HCT116 (cell line): ENCODE results near the gene P2RX6. TPM values are rescaled to one million over a fixed set of nuclear protein-coding genes. Genes with fewer than 3 reads are reported as not detected.

ENCODE experiments used
- ATAC-seq: fragments of 200-7000 bp; cut with Tn5 transposase; 2 replicates; pipeline ENCODE4 v1.9.1; 2020; ENCODE audit warnings: mild to moderate bottlenecking, moderate library complexity
- BruUV-seq: library from RNA; stranded (reverse); fragments of 400-500 nt; replicated peaks from 2 replicates; lab custom pipeline; 2021; lab: Mats Ljungman, UMichigan
- CTCF ChIA-PET: fragments of 300-600 bp; sonication (Branson Sonifier 250); formaldehyde crosslinking; loops from one replicate; lab custom pipeline; 2021; ENCODE audit warnings: antibody characterized with exemption; lab: Charles Lee
- POLR2A ChIA-PET: fragments of 300-600, 350-600 bp; sonication (Branson Sonifier 250); formaldehyde crosslinking; loops from one replicate; lab custom pipeline; 2021; ENCODE audit warnings: antibody characterized with exemption; lab: Charles Lee
- RAD21 ChIA-PET, 2 experiments: fragments of 300-600 bp; sonication (Branson Sonifier 250); formaldehyde crosslinking; loops; one replicate each; lab custom pipeline; 2023; ENCODE audit warnings: low total read pairs in 2 of 2; ENCODE audit not compliant: uncharacterized antibody in 2 of 2, unreplicated experiment in 2 of 2, low non-redundant PET in 1 of 2; lab: Charles Lee
- DNase-seq: peaks from one replicate; pipeline ENCODE4 v3.0.0-alpha.2; 2010; ENCODE audit warnings: low read depth, low spot score
- H2AFZ ChIP-seq: fragments of 200-600 bp; shearing (Covaris generic), sonication (generic); 2 replicates; pipeline ENCODE4 v1.6.1; 2017; ENCODE audit warnings: low read depth, mixed run types, mixed read lengths, antibody characterized with exemption, low read length; ENCODE audit not compliant: poor library complexity, severe bottlenecking
- H3K27ac ChIP-seq: 2 replicates; pipeline ENCODE4 v1.5.1; 2012; ENCODE audit warnings: low read depth, low read length
- H3K27me3 ChIP-seq: fragments of 200-600 bp; sonication (generic); 2 replicates; pipeline ENCODE4 v1.6.1; 2016; ENCODE audit warnings: mixed run types, low read length, mixed read lengths; ENCODE audit not compliant: insufficient read depth
- H3K36me3 ChIP-seq, 2 experiments: fragments of 200-500 bp in 1 of 2; fragments of 200-600 bp in 1 of 2; sonication (Bioruptor generic) in 1 of 2; sonication (generic) in 1 of 2; 2 replicates each; pipeline versions ENCODE4 v1.5.1 to v1.6.1; 2014 to 2016; ENCODE audit warnings: low read length in 2 of 2, inconsistent platforms in 1 of 2, mixed read lengths in 1 of 2, mixed run types in 1 of 2; ENCODE audit not compliant: insufficient read depth in 2 of 2, control insufficient read depth in 1 of 2
- H3K4me1 ChIP-seq, 2 experiments: fragments of 200-600 bp in 1 of 2; sonication (generic) in 1 of 2; 2 replicates each; pipeline versions ENCODE4 v1.5.1 to v1.6.1; 2012 to 2017; ENCODE audit warnings: low read length in 2 of 2, inconsistent platforms in 1 of 2, mild to moderate bottlenecking in 1 of 2, mixed read lengths in 1 of 2, mixed run types in 1 of 2, moderate library complexity in 1 of 2; ENCODE audit not compliant: insufficient read depth in 2 of 2, control insufficient read depth in 1 of 2
- H3K4me2 ChIP-seq: fragments of 200-600 bp; sonication (generic); 2 replicates; pipeline ENCODE4 v1.6.1; 2017; ENCODE audit warnings: mixed run types, low read length, mixed read lengths
- H3K4me3 ChIP-seq, 2 experiments: fragments of 200-600 bp in 1 of 2; sonication (generic) in 1 of 2; replicated peaks in 1 of 2; 2 replicates each; pipeline ENCODE4 v1.5.1; 2011 to 2016; ENCODE audit warnings: low read length in 2 of 2, control low read depth in 1 of 2, low read depth in 1 of 2, mild to moderate bottlenecking in 1 of 2, mixed read lengths in 1 of 2, mixed run types in 1 of 2
- H3K79me2 ChIP-seq: fragments of 200-600 bp; sonication (generic); 2 replicates; pipeline ENCODE4 v1.6.1; 2017; ENCODE audit warnings: mild to moderate bottlenecking, mixed run types, low read length, moderate library complexity, mixed read lengths; ENCODE audit not compliant: insufficient read depth
- H3K9ac ChIP-seq: fragments of 200-600 bp; sonication (generic); 2 replicates; pipeline ENCODE4 v1.6.1; 2016; ENCODE audit warnings: low read length, mixed read lengths
- H3K9me2 ChIP-seq: fragments of 200-600 bp; sonication (generic), shearing (Covaris generic); 2 replicates; pipeline ENCODE4 v1.6.1; 2017; ENCODE audit warnings: mixed run types, mild to moderate bottlenecking, moderate library complexity; ENCODE audit not compliant: insufficient read depth
- H3K9me3 ChIP-seq, 2 experiments: fragments of 200-500 bp in 1 of 2; fragments of 200-600 bp in 1 of 2; sonication (Bioruptor generic) in 1 of 2; sonication (generic) in 1 of 2; 2 replicates each; pipeline ENCODE4 v1.6.1; 2014 to 2017; ENCODE audit warnings: low read length in 2 of 2, mixed read lengths in 2 of 2, inconsistent platforms in 1 of 2, low read depth in 1 of 2, mild to moderate bottlenecking in 1 of 2, mixed run types in 1 of 2, moderate library complexity in 1 of 2; ENCODE audit not compliant: control insufficient read depth in 1 of 2, insufficient read depth in 1 of 2
- H4K20me1 ChIP-seq: fragments of 200-600 bp; sonication (generic), shearing (Covaris generic); 2 replicates; pipeline ENCODE4 v1.6.1; 2017; ENCODE audit warnings: mixed run types, mild to moderate bottlenecking, moderate library complexity; ENCODE audit not compliant: insufficient read depth
- CEBPB ChIP-seq: IDR thresholded peaks from 2 replicates; pipeline ENCODE4 v1.6.1; 2012; ENCODE audit warnings: low read depth
- ELF1 ChIP-seq: IDR thresholded peaks from 2 replicates; pipeline ENCODE4 v1.6.1; 2012; ENCODE audit warnings: low read depth, borderline replicate concordance
- EZH2 ChIP-seq: fragments of 200-600 bp; sonication (generic); IDR thresholded peaks from 2 replicates; pipeline ENCODE4 v1.6.1; 2017; ENCODE audit warnings: antibody characterized with exemption, mixed run types
- EZH2phosphoT487 ChIP-seq: fragments of 200-600 bp; IDR thresholded peaks from 2 replicates; pipeline ENCODE4 v1.6.1; 2018; ENCODE audit warnings: antibody characterized with exemption, borderline replicate concordance
- SIN3A ChIP-seq: IDR thresholded peaks from 2 replicates; pipeline ENCODE4 v1.6.1; 2012; ENCODE audit warnings: low read depth
- SRF ChIP-seq: IDR thresholded peaks from 2 replicates; pipeline ENCODE4 v1.6.1; 2012; ENCODE audit warnings: low read depth
- TCF7L2 ChIP-seq: IDR thresholded peaks from 2 replicates; pipeline ENCODE4 v1.7.0; 2011; ENCODE audit warnings: borderline replicate concordance, inconsistent platforms; ENCODE audit not compliant: insufficient read depth, insufficient read length; ENCODE audit errors: extremely low read depth
- YY1 ChIP-seq: IDR thresholded peaks from 2 replicates; pipeline ENCODE4 v1.6.1; 2011; ENCODE audit warnings: low read length, low read depth, moderate library complexity, mild to moderate bottlenecking; ENCODE audit not compliant: insufficient replicate concordance; ENCODE audit errors: extremely low read depth
- ZFX ChIP-seq: fragments of 450-650 bp; IDR thresholded peaks from 2 replicates; pipeline ENCODE4 v1.6.1; 2017
- intact Hi-C: fragments of 100-400 bp; cut with micrococcal nuclease; formaldehyde crosslinking; loops from 2 replicates; pipeline ENCODE4 v1.10.0; 2022
- total RNA-seq: library from RNA; stranded (reverse); gene quantifications from one replicate; pipeline ENCODE4 v1.2.1, GENCODE V29; 2021; ENCODE audit not compliant: unreplicated experiment
- TF ChIP-seq, protein P1 (sequence below): IDR thresholded peaks from 2 replicates; pipeline ENCODE4 v1.6.1; 2012

Gene P2RX6
- total RNA-seq, 1 experiment from 2014 or later: 0.20 TPM

DNA sequence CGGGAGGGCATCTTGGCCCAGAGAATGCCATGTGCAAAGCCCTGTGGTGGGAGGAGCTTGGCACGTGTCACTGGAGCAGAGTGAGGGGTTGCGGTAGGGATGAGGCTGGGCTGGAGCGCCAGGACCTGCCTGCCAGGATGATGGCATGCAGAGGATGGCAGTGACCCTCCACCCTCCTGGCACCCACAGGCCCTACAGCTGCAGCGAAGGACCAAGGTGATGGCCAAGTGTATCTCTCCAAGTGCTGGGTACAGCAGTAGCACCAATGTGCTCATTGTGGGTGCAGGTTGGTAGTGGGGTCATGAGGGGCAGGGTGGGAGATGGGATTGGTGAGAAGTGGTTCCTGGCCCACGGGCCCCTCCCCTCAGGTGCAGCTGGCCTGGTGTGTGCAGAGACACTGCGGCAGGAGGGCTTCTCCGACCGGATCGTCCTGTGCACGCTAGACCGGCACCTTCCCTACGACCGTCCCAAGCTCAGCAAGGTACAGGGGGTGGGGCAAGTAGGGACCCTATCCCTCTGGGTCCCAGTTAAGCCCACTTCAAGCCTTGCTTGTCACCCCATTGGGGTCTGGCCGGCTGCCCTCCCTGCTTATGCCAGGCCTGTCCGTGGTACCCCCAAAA lies 40.5 kb upstream of the P2RX6 start:
- no peak overlapping the region for H3K27ac ChIP-seq
- POLR2A ChIA-PET: no interaction called here
- no peak overlapping the region for H3K9ac ChIP-seq
- no peaks in the 10 kb centered on the region for H3K79me2 ChIP-seq
- peaks cover 4 to 10% of the 10 kb centered on the region in 2 experiments; a peak in 1 of 4 replicates for H3K9me3 ChIP-seq
- no peaks in the 10 kb centered on the region for H3K36me3 ChIP-seq
- no peaks in the 10 kb centered on the region for H3K9me2 ChIP-seq
- intact Hi-C loops: no loop called here
- DNase-seq: no peak
- H3K27me3 ChIP-seq: no peaks in the 10 kb centered on the region
- no peak for TF ChIP-seq SIN3A
- no peak for TF ChIP-seq ELF1
- TF ChIP-seq, protein P1, sequence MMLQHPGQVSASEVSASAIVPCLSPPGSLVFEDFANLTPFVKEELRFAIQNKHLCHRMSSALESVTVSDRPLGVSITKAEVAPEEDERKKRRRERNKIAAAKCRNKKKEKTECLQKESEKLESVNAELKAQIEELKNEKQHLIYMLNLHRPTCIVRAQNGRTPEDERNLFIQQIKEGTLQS: no peak
- no peak for TF ChIP-seq SRF
- no peak for TF ChIP-seq TCF7L2
- TF ChIP-seq CEBPB: no peak
- no peak for TF ChIP-seq EZH2
- TF ChIP-seq YY1: no peak
- no peak for TF ChIP-seq ZFX
- TF ChIP-seq EZH2phosphoT487: no peak
- TF ChIP-seq, all 23 proteins: peak for 0
- RAD21 ChIA-PET: no interaction called here
- ATAC-seq: no peak
- Histone ChIP-seq H3K4me1 (peaks cover 0 to 4% of the 10 kb centered on the region in 2 experiments; a peak in 1 of 4 replicates), H3K4me2 (no peak overlapping the region), H4K20me1 (no peaks in the 10 kb centered on the region), H3K4me3 (no peak overlapping the region), H2AFZ (no peak overlapping the region)
- CTCF ChIA-PET: no interaction called here
- BruUV-seq: no TSS peak
